ENCODE data around the gene GNRHR. TPM values are rescaled to one million over a fixed set of nuclear protein-coding genes. Genes with fewer than 3 reads are reported as not detected.
"Not testable (repeated sequence)": the region's sequence is repeated elsewhere in the genome, so short reads cannot be mapped to it uniquely, and the experiment has no call there.

Gene GNRHR
- total RNA-seq, 1 donor, result not detected

DNA sequence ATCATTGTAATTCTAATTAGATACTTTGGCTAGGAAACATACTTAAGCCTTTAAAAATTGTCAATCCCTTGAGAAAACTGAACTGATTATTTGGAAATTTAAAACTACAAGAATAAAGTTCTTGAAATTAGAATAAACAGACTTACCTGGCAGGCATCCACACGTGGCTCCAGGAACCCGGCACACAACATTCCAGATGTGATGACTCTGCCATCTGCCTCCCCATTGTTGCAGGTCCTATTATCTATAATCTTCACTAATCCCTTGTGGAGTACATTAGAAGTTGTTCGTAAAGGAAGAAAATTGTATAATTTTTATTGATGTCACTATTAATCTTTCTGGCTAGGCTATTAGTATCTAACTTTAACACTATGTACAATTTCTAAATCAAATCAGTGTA, 16.2 kb upstream of the GNRHR start:
- no peak for DNase-seq (ENCODE audit: low read depth)
- TF ChIP-seq, protein P1, sequence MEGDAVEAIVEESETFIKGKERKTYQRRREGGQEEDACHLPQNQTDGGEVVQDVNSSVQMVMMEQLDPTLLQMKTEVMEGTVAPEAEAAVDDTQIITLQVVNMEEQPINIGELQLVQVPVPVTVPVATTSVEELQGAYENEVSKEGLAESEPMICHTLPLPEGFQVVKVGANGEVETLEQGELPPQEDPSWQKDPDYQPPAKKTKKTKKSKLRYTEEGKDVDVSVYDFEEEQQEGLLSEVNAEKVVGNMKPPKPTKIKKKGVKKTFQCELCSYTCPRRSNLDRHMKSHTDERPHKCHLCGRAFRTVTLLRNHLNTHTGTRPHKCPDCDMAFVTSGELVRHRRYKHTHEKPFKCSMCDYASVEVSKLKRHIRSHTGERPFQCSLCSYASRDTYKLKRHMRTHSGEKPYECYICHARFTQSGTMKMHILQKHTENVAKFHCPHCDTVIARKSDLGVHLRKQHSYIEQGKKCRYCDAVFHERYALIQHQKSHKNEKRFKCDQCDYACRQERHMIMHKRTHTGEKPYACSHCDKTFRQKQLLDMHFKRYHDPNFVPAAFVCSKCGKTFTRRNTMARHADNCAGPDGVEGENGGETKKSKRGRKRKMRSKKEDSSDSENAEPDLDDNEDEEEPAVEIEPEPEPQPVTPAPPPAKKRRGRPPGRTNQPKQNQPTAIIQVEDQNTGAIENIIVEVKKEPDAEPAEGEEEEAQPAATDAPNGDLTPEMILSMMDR (IDR thresholded peaks at IDR 0.05; ENCODE audit: insufficient read depth, low read length), result no peak
- no peak overlapping the region for H3K4me3 ChIP-seq (ENCODE audit: low read depth, low read length)

DNA sequence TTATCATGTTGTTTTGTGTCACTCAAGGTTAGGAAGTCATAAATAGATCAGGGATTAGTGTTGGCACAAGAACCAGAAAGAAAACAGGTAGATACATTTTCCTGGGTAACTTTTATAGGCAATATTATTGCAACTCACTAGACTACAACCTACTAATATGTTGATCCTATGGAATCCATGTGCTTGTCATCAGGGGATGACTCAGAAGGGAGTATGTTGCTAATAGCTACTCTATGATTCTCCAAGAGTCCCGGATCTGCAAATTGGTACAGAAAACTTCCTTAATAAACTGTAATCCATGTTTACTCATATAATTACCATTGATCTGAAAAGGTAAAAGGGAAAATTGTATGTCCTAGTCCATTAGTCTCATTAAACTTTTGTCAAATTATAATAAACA, 11.7 kb upstream of the GNRHR start:
- TF ChIP-seq, protein P1 (IDR thresholded peaks at IDR 0.05; ENCODE audit: insufficient read depth, low read length), result no peak
- no peak overlapping the region for H3K4me3 ChIP-seq (ENCODE audit: low read depth, low read length)
- DNase-seq (ENCODE audit: low read depth), result no peak

DNA sequence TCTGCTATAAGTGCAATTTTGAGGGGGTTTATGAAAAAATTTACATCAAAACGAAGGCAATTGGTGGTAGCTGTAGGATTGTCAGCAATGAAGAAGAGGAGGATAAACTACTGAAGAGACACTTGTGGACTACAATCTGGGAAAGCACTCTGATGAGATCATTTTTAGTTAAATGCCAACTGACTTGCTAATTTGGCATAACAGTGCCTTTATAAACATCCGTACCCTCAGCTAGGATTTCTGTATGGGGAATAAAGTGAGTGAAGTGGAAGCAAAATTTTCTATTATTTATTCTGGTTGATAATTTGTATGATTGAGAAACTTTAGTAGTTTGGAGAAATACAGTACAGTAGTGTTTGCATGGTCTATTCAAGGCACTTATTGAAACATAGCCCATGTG, 11.2 kb upstream of the GNRHR start:
- TF ChIP-seq, protein P1 (IDR thresholded peaks at IDR 0.05; ENCODE audit: insufficient read depth, low read length), result no peak
- peak; percentile 14 for DNase-seq (ENCODE audit: low read depth)
- no peak overlapping the region for H3K4me3 ChIP-seq (ENCODE audit: low read depth, low read length)

DNA sequence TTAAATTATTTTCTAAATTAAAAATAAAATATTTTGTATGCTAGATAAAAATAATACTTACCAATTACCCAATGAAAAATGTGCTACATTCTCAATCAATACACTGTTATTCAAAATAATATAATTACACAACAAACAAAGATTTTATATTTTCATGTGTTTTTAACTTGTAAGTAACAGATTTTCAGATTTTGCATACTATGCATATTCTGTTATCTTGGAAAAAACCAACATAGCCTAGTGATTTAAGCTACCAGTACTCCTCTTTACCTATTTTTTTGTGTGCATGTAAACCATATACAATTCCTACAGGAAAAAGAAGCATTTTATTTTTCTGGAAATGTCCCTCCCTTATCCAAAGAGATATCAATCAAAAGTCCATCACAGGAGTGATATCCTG, 10.0 kb upstream of the GNRHR start:
- no peak for DNase-seq (ENCODE audit: low read depth)
- H3K4me3 ChIP-seq (ENCODE audit: low read depth, low read length), result no peak overlapping the region
- TF ChIP-seq, protein P1 (IDR thresholded peaks at IDR 0.05; ENCODE audit: insufficient read depth, low read length), result no peak

DNA sequence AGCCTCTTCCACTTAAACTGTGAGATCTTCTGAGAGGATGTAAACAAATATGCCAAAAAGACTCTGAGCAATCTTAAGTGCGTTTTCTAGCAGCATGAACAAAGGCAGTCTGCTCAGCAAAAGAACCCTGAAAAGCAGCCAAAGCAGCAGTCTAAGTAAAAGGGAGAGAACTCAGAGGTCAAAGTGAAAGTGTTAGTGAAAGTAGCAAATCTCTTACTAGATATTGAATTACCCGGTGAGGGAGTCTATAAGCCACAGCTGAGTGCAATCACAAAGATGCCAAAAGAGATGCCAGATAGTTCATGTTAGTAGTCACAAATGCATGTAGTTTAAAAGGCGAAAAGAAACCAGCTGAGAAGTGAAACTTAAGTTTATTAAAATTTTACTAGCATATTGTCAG, 7.9 kb upstream of the GNRHR start:
- TF ChIP-seq, protein P1 (IDR thresholded peaks at IDR 0.05; ENCODE audit: insufficient read depth, low read length), result no peak
- peak; percentile 64 for DNase-seq (ENCODE audit: low read depth)
- no peak overlapping the region for H3K4me3 ChIP-seq (ENCODE audit: low read depth, low read length)

DNA sequence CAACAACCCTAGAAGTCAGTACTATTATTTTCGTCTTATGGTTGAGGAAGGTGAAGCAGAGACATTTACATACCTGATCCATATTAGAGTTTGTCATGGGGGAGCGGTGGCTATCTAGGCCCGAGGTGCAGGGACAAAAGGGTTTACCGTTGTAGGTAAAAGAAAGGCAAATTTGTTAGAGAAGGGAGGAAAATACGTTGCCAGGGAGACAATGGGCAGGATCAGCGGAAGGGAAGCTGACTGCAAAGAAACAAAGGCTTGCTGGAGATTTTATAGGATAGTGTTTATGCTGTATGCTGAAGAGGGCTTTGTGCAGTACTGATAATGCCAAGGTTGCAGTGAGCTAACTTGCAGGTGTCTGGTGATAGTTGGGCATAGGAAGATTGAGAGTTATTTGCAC, 2.8 kb upstream of the GNRHR start:
- not testable (repeated sequence) for H3K4me3 ChIP-seq (ENCODE audit: low read depth, low read length); DNase-seq (ENCODE audit: low read depth)

DNA sequence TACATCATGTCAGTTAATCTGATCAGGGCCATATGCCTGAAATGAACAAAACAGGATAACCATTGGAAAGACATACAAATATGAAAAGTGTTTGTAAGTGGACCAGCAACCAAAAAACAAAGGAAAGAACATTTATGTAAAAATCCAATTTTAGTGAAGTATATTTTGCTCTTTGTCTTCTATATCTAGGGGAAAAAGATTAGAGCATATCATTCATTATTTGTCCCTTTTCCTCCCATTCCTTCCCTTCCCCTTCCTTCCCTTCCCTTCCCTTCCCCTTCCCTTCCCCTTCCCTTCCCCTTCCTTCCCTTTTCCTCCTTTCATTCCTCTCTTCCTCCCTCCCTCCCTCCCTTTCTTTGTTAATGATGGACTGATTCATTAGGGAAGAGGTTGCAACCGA, 1.8 kb upstream of the GNRHR start:
- DNase-seq (ENCODE audit: low read depth), result no peak
- no peak overlapping the region for H3K4me3 ChIP-seq (ENCODE audit: low read depth, low read length)
- TF ChIP-seq, protein P1 (IDR thresholded peaks at IDR 0.05; ENCODE audit: insufficient read depth, low read length), result no peak
